Loucy (cell line): ENCODE results near the gene KIAA1328.

ENCODE experiments used
- EZH2phosphoT487 ChIP-seq: fragments of 200-600 bp; IDR thresholded peaks from 2 replicates; pipeline ENCODE4 v1.6.1; 2018; ENCODE audit warnings: antibody characterized with exemption, mild to moderate bottlenecking, moderate library complexity, borderline replicate concordance
- TF ChIP-seq, protein P1 (sequence below): fragments of 200-600 bp; sonication (generic); conservative IDR thresholded peaks from 2 replicates; pipeline ENCODE4 v1.5.1; 2014; ENCODE audit warnings: mild to moderate bottlenecking, antibody characterized with exemption, low read length

DNA sequence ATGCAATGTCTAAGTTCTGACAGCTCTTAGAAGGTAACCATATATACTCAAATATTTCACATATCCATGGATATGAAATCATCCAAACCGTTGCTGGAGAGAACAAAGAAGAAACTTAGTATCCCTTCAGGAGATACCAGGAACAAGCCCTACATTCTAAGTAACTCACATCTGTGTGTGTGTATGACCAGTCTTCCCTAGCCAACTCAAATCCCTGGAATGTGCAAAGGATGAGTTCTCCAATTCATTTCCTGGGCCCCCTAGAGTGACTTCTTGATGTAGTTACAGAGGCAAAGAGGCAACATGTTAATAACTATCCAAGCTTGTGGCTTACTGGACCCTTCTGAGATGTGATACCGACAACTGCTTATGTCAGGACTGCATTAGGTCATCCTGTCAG lies 20.2 kb upstream of the KIAA1328 start:
- TF ChIP-seq, protein P1, sequence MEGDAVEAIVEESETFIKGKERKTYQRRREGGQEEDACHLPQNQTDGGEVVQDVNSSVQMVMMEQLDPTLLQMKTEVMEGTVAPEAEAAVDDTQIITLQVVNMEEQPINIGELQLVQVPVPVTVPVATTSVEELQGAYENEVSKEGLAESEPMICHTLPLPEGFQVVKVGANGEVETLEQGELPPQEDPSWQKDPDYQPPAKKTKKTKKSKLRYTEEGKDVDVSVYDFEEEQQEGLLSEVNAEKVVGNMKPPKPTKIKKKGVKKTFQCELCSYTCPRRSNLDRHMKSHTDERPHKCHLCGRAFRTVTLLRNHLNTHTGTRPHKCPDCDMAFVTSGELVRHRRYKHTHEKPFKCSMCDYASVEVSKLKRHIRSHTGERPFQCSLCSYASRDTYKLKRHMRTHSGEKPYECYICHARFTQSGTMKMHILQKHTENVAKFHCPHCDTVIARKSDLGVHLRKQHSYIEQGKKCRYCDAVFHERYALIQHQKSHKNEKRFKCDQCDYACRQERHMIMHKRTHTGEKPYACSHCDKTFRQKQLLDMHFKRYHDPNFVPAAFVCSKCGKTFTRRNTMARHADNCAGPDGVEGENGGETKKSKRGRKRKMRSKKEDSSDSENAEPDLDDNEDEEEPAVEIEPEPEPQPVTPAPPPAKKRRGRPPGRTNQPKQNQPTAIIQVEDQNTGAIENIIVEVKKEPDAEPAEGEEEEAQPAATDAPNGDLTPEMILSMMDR, result no peak
- no peak for TF ChIP-seq EZH2phosphoT487
